ENCODE data around the gene MMP10. TPM values are rescaled to one million over a fixed set of nuclear protein-coding genes. Genes with fewer than 3 reads are reported as not detected.
A peak's percentile ranks its signal among the peaks of the same experiment; 100 is the strongest.

MMP10 gene
- polyA plus RNA-seq, 1 donor (not counting 4 experiments of a cell fraction or from before 2014, with no cell fraction given) = 19.1 TPM

GRCh38 chr11:102781676-102782075 is 1.2 kb upstream of the MMP10 start:
- FAIRE-seq (no peak), DNase-seq (ENCODE audit: low read depth, low spot score) (no peak)
- H3K27ac ChIP-seq (ENCODE audit: control insufficient read depth, insufficient read depth, low read length) = no peak overlapping the region
- peaks cover 26% of the 10 kb centered on the region for H3K4me1 ChIP-seq (ENCODE audit: control insufficient read depth, extremely low read depth, insufficient read depth, low read length)
- no peaks in the 10 kb centered on the region for H3K27me3 ChIP-seq (ENCODE audit: control insufficient read depth, extremely low read depth, insufficient read depth, low read length)
- no peak overlapping the region for H3K9ac ChIP-seq (ENCODE audit: control insufficient read depth, extremely low read depth, insufficient read depth, low read length)
- H3K9me3 ChIP-seq (ENCODE audit: control insufficient read depth, low read depth, low read length) = peaks cover 6% of the 10 kb centered on the region
- H3K4me3 ChIP-seq (ENCODE audit: control insufficient read depth in 2 of 3, extremely low read depth in 1 of 3, insufficient read depth in 2 of 3, low read depth in 1 of 3, low read length in 3 of 3) = no peak overlapping the region
- no peaks in the 10 kb centered on the region for H3K36me3 ChIP-seq (ENCODE audit: control insufficient read depth in 2 of 2, extremely low read depth in 1 of 2, insufficient read depth in 2 of 2, low read length in 2 of 2)
- H3K4me2 ChIP-seq (ENCODE audit: control insufficient read depth, extremely low read depth, insufficient read depth, low read depth, low read length) = no peak overlapping the region
- no peak for TF ChIP-seq CTCF (optimal IDR thresholded peaks at IDR 0.05 in 1 of 3, IDR thresholded peaks at IDR 0.05 in 1 of 3, conservative IDR thresholded peaks at IDR 0.05 in 1 of 3; ENCODE audit: extremely low read depth in 1 of 3, insufficient read depth in 2 of 3, low read length in 3 of 3)
- TF ChIP-seq EZH2 (IDR thresholded peaks at IDR 0.05; ENCODE audit: low read length) = no peak
- H2AFZ ChIP-seq (ENCODE audit: control insufficient read depth, low read length) = no peak overlapping the region
- dilution Hi-C loops (cut with MboI; ENCODE audit: extremely low pct_ligation_motif_present, low sequenced_read_pairs) = no loop called here
- H3K79me2 ChIP-seq (ENCODE audit: control insufficient read depth, insufficient read depth, low read length) = no peaks in the 10 kb centered on the region
- H4K20me1 ChIP-seq (ENCODE audit: control insufficient read depth, extremely low read depth, insufficient read depth, low read length) = no peaks in the 10 kb centered on the region
- H3K9me1 ChIP-seq (ENCODE audit: control insufficient read depth, extremely low read depth, insufficient read depth, low read length) = no peaks in the 10 kb centered on the region

GRCh38 chr11:102776454-102776853 is 4.0 kb downstream of the MMP10 start:
- Histone ChIP-seq H4K20me1 (ENCODE audit: control insufficient read depth, extremely low read depth, insufficient read depth, low read length) (no peaks in the 10 kb centered on the region), H3K36me3 (ENCODE audit: control insufficient read depth in 2 of 2, extremely low read depth in 1 of 2, insufficient read depth in 2 of 2, low read length in 2 of 2) (no peaks in the 10 kb centered on the region), H3K79me2 (ENCODE audit: control insufficient read depth, insufficient read depth, low read length) (no peaks in the 10 kb centered on the region), H3K9me1 (ENCODE audit: control insufficient read depth, extremely low read depth, insufficient read depth, low read length) (no peaks in the 10 kb centered on the region), H3K9me3 (ENCODE audit: control insufficient read depth, low read depth, low read length) (no peaks in the 10 kb centered on the region), H3K27me3 (ENCODE audit: control insufficient read depth, extremely low read depth, insufficient read depth, low read length) (no peaks in the 10 kb centered on the region), H3K27ac (ENCODE audit: control insufficient read depth, insufficient read depth, low read length) (no peak overlapping the region), H3K9ac (ENCODE audit: control insufficient read depth, extremely low read depth, insufficient read depth, low read length) (no peak overlapping the region), H2AFZ (ENCODE audit: control insufficient read depth, low read length) (no peak overlapping the region), H3K4me3 (ENCODE audit: control insufficient read depth in 2 of 3, extremely low read depth in 1 of 3, insufficient read depth in 2 of 3, low read depth in 1 of 3, low read length in 3 of 3) (no peak overlapping the region), H3K4me2 (ENCODE audit: control insufficient read depth, extremely low read depth, insufficient read depth, low read depth, low read length) (peak overlapping the region; percentile 8), H3K4me1 (ENCODE audit: control insufficient read depth, extremely low read depth, insufficient read depth, low read length) (peaks cover 11% of the 10 kb centered on the region)
- dilution Hi-C loops (cut with MboI; ENCODE audit: extremely low pct_ligation_motif_present, low sequenced_read_pairs) = no loop called here
- FAIRE-seq (no peak), DNase-seq (ENCODE audit: low read depth, low spot score) (no peak)
- no peak for TF ChIP-seq CTCF (optimal IDR thresholded peaks at IDR 0.05 in 1 of 3, IDR thresholded peaks at IDR 0.05 in 1 of 3, conservative IDR thresholded peaks at IDR 0.05 in 1 of 3; ENCODE audit: extremely low read depth in 1 of 3, insufficient read depth in 2 of 3, low read length in 3 of 3)
- no peak for TF ChIP-seq EZH2 (IDR thresholded peaks at IDR 0.05; ENCODE audit: low read length)
